ENCODE data around the gene PDPR. TPM values are rescaled to one million over a fixed set of nuclear protein-coding genes. Genes with fewer than 3 reads are reported as not detected.
"Not testable (repeated sequence)": the region's sequence is repeated elsewhere in the genome, so short reads cannot be mapped to it uniquely, and the experiment has no call there.

Gene PDPR
- polyA plus RNA-seq, 1 donor (not counting 4 experiments of a cell fraction or from before 2014, with no cell fraction given) = 19.8 TPM

GRCh38 chr16:70149296-70149695, 35.2 kb downstream of the PDPR start:
- FAIRE-seq; H3K79me2 ChIP-seq (ENCODE audit: control insufficient read depth, insufficient read depth, low read length); H4K20me1 ChIP-seq (ENCODE audit: control insufficient read depth, extremely low read depth, insufficient read depth, low read length); H3K9ac ChIP-seq (ENCODE audit: control insufficient read depth, extremely low read depth, insufficient read depth, low read length); H3K4me3 ChIP-seq (ENCODE audit: control insufficient read depth in 2 of 3, extremely low read depth in 1 of 3, insufficient read depth in 2 of 3, low read depth in 1 of 3, low read length in 3 of 3); H2AFZ ChIP-seq (ENCODE audit: control insufficient read depth, low read length); H3K9me3 ChIP-seq (ENCODE audit: control insufficient read depth, low read depth, low read length); H3K27me3 ChIP-seq (ENCODE audit: control insufficient read depth, extremely low read depth, insufficient read depth, low read length); DNase-seq (ENCODE audit: low read depth, low spot score); H3K27ac ChIP-seq (ENCODE audit: control insufficient read depth, insufficient read depth, low read length); H3K4me1 ChIP-seq (ENCODE audit: control insufficient read depth, extremely low read depth, insufficient read depth, low read length); dilution Hi-C loops (cut with MboI; ENCODE audit: extremely low pct_ligation_motif_present, low sequenced_read_pairs); H3K4me2 ChIP-seq (ENCODE audit: control insufficient read depth, extremely low read depth, insufficient read depth, low read depth, low read length); H3K9me1 ChIP-seq (ENCODE audit: control insufficient read depth, extremely low read depth, insufficient read depth, low read length): not testable (repeated sequence)
- peaks cover 8 to 17% of the 10 kb centered on the region in 2 experiments for H3K36me3 ChIP-seq (ENCODE audit: control insufficient read depth in 2 of 2, extremely low read depth in 1 of 2, insufficient read depth in 2 of 2, low read length in 2 of 2)

GRCh38 chr16:70151391-70151790, 37.3 kb downstream of the PDPR start:
- H3K4me1 ChIP-seq (ENCODE audit: control insufficient read depth, extremely low read depth, insufficient read depth, low read length) = no peaks in the 10 kb centered on the region
- TF ChIP-seq, protein P1, sequence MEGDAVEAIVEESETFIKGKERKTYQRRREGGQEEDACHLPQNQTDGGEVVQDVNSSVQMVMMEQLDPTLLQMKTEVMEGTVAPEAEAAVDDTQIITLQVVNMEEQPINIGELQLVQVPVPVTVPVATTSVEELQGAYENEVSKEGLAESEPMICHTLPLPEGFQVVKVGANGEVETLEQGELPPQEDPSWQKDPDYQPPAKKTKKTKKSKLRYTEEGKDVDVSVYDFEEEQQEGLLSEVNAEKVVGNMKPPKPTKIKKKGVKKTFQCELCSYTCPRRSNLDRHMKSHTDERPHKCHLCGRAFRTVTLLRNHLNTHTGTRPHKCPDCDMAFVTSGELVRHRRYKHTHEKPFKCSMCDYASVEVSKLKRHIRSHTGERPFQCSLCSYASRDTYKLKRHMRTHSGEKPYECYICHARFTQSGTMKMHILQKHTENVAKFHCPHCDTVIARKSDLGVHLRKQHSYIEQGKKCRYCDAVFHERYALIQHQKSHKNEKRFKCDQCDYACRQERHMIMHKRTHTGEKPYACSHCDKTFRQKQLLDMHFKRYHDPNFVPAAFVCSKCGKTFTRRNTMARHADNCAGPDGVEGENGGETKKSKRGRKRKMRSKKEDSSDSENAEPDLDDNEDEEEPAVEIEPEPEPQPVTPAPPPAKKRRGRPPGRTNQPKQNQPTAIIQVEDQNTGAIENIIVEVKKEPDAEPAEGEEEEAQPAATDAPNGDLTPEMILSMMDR (optimal IDR thresholded peaks at IDR 0.05 in 1 of 3, IDR thresholded peaks at IDR 0.05 in 1 of 3, conservative IDR thresholded peaks at IDR 0.05 in 1 of 3; ENCODE audit: extremely low read depth in 1 of 3, insufficient read depth in 2 of 3, low read length in 3 of 3) = no peak
- TF ChIP-seq EZH2 (IDR thresholded peaks at IDR 0.05; ENCODE audit: low read length) = no peak
- no peaks in the 10 kb centered on the region for H4K20me1 ChIP-seq (ENCODE audit: control insufficient read depth, extremely low read depth, insufficient read depth, low read length)
- H3K27me3 ChIP-seq (ENCODE audit: control insufficient read depth, extremely low read depth, insufficient read depth, low read length) = no peaks in the 10 kb centered on the region
- H2AFZ ChIP-seq (ENCODE audit: control insufficient read depth, low read length) = no peak overlapping the region
- H3K79me2 ChIP-seq (ENCODE audit: control insufficient read depth, insufficient read depth, low read length) = no peaks in the 10 kb centered on the region
- no peak overlapping the region for H3K27ac ChIP-seq (ENCODE audit: control insufficient read depth, insufficient read depth, low read length)
- dilution Hi-C loops (cut with MboI; ENCODE audit: extremely low pct_ligation_motif_present, low sequenced_read_pairs) = no loop called here
- H3K4me3 ChIP-seq (ENCODE audit: control insufficient read depth in 2 of 3, extremely low read depth in 1 of 3, insufficient read depth in 2 of 3, low read depth in 1 of 3, low read length in 3 of 3) = no peak overlapping the region
- FAIRE-seq = no peak
- no peak overlapping the region for H3K9ac ChIP-seq (ENCODE audit: control insufficient read depth, extremely low read depth, insufficient read depth, low read length)
- DNase-seq (ENCODE audit: low read depth, low spot score) = no peak
- H3K4me2 ChIP-seq (ENCODE audit: control insufficient read depth, extremely low read depth, insufficient read depth, low read depth, low read length) = no peak overlapping the region
- H3K9me1 ChIP-seq (ENCODE audit: control insufficient read depth, extremely low read depth, insufficient read depth, low read length) = no peaks in the 10 kb centered on the region
- no peaks in the 10 kb centered on the region for H3K9me3 ChIP-seq (ENCODE audit: control insufficient read depth, low read depth, low read length)
- H3K36me3 ChIP-seq (ENCODE audit: control insufficient read depth in 2 of 2, extremely low read depth in 1 of 2, insufficient read depth in 2 of 2, low read length in 2 of 2) = peaks cover 8 to 19% of the 10 kb centered on the region in 2 experiments

GRCh38 chr16:70151941-70152509, 37.9 kb downstream of the PDPR start:
- FAIRE-seq (no peak), DNase-seq (ENCODE audit: low read depth, low spot score) (no peak)
- dilution Hi-C loops (cut with MboI; ENCODE audit: extremely low pct_ligation_motif_present, low sequenced_read_pairs) = no loop called here
- Histone ChIP-seq H3K27ac (ENCODE audit: control insufficient read depth, insufficient read depth, low read length) (no peak overlapping the region), H3K4me1 (ENCODE audit: control insufficient read depth, extremely low read depth, insufficient read depth, low read length) (no peaks in the 10 kb centered on the region), H3K9me3 (ENCODE audit: control insufficient read depth, low read depth, low read length) (no peaks in the 10 kb centered on the region), H3K9me1 (ENCODE audit: control insufficient read depth, extremely low read depth, insufficient read depth, low read length) (no peaks in the 10 kb centered on the region), H4K20me1 (ENCODE audit: control insufficient read depth, extremely low read depth, insufficient read depth, low read length) (no peaks in the 10 kb centered on the region), H3K4me2 (ENCODE audit: control insufficient read depth, extremely low read depth, insufficient read depth, low read depth, low read length) (no peak overlapping the region), H3K4me3 (ENCODE audit: control insufficient read depth in 2 of 3, extremely low read depth in 1 of 3, insufficient read depth in 2 of 3, low read depth in 1 of 3, low read length in 3 of 3) (no peak overlapping the region), H3K27me3 (ENCODE audit: control insufficient read depth, extremely low read depth, insufficient read depth, low read length) (no peaks in the 10 kb centered on the region), H3K79me2 (ENCODE audit: control insufficient read depth, insufficient read depth, low read length) (no peaks in the 10 kb centered on the region), H2AFZ (ENCODE audit: control insufficient read depth, low read length) (no peak overlapping the region), H3K9ac (ENCODE audit: control insufficient read depth, extremely low read depth, insufficient read depth, low read length) (no peak overlapping the region), H3K36me3 (ENCODE audit: control insufficient read depth in 2 of 2, extremely low read depth in 1 of 2, insufficient read depth in 2 of 2, low read length in 2 of 2) (peaks cover 10 to 25% of the 10 kb centered on the region in 2 experiments)
- TF ChIP-seq, protein P1 (optimal IDR thresholded peaks at IDR 0.05 in 1 of 3, IDR thresholded peaks at IDR 0.05 in 1 of 3, conservative IDR thresholded peaks at IDR 0.05 in 1 of 3; ENCODE audit: extremely low read depth in 1 of 3, insufficient read depth in 2 of 3, low read length in 3 of 3) = no peak

Data from keratinocyte (primary cell).